HepG2 (cell line): ENCODE measurements around the gene HK2. TPM values are rescaled to one million over a fixed set of nuclear protein-coding genes. Genes with fewer than 3 reads are reported as not detected.
A peak's percentile ranks its signal among the peaks of the same experiment; 100 is the strongest.

Experiments used
- ARNT2 ChIP-seq: sonication (generic); formaldehyde crosslinking; IDR thresholded peaks from 2 replicates; pipeline ENCODE4 v1.8.0; 2022; ENCODE audit warnings: mild to moderate bottlenecking, low read depth, missing genetic modification reagents, moderate library complexity
- ERF ChIP-seq: IDR thresholded peaks from 2 replicates; pipeline ENCODE4 v1.6.1; 2018; ENCODE audit warnings: missing biosample characterization, missing genetic modification reagents
- FOSL2 ChIP-seq: sonication (generic); formaldehyde crosslinking; IDR thresholded peaks from 2 replicates; pipeline ENCODE4 v1.4.0; 2020; ENCODE audit warnings: missing genetic modification reagents
- GZF1 ChIP-seq: sonication (generic); formaldehyde crosslinking; IDR thresholded peaks from 2 replicates; pipeline ENCODE4 v1.5.1; 2020; ENCODE audit warnings: mild to moderate bottlenecking, missing genetic modification reagents
- HHEX ChIP-seq: IDR thresholded peaks from 2 replicates; pipeline ENCODE4 v1.6.1; 2016; ENCODE audit warnings: control low read depth
- KAT8 ChIP-seq: IDR thresholded peaks from 2 replicates; pipeline ENCODE4 v1.6.1; 2016; ENCODE audit warnings: missing genetic modification reagents, missing compliant biosample characterization
- KDM1A ChIP-seq: IDR thresholded peaks from 2 replicates; pipeline ENCODE4 v1.6.1; 2016; ENCODE audit warnings: missing compliant biosample characterization
- PBX3 ChIP-seq: sonication (generic); formaldehyde crosslinking; IDR thresholded peaks from 2 replicates; pipeline ENCODE4 v1.8.1; 2023; ENCODE audit warnings: missing genetic modification reagents, inconsistent platforms, borderline replicate concordance
- PHF20 ChIP-seq: sonication (generic); formaldehyde crosslinking; IDR thresholded peaks from 2 replicates; pipeline ENCODE4 v1.5.0; 2020; ENCODE audit warnings: mild to moderate bottlenecking, missing genetic modification reagents
- PHF8 ChIP-seq: sonication (generic); formaldehyde crosslinking; IDR thresholded peaks from 2 replicates; pipeline ENCODE4 v1.5.0; 2020; ENCODE audit warnings: missing genetic modification reagents
- RARA ChIP-seq: IDR thresholded peaks from 2 replicates; pipeline ENCODE4 v1.6.1; 2016; ENCODE audit warnings: missing genetic modification reagents, missing compliant biosample characterization
- TSC22D2 ChIP-seq: sonication (generic); formaldehyde crosslinking; IDR thresholded peaks from 2 replicates; pipeline ENCODE4 v1.5.1; 2020; ENCODE audit warnings: missing genetic modification reagents, mild to moderate bottlenecking, borderline replicate concordance
- U2AF1 ChIP-seq: fragments of 200-400 bp; formaldehyde crosslinking; optimal IDR thresholded peaks from 2 replicates; pipeline ENCODE3; 2017; ENCODE audit warnings: mild to moderate bottlenecking, low read depth, low read length
- ZBTB20 ChIP-seq: sonication (generic); formaldehyde crosslinking; IDR thresholded peaks from 2 replicates; pipeline ENCODE4 v1.8.1; 2023; ENCODE audit warnings: missing genetic modification reagents, low read depth, mild to moderate bottlenecking, borderline replicate concordance
- ZBTB39 ChIP-seq: sonication (generic); formaldehyde crosslinking; IDR thresholded peaks from 2 replicates; pipeline ENCODE4 v1.5.0; 2020; ENCODE audit warnings: missing genetic modification reagents
- ZNF484 ChIP-seq: sonication (generic); formaldehyde crosslinking; IDR thresholded peaks from 2 replicates; pipeline ENCODE4 v1.5.1; 2020; ENCODE audit warnings: mild to moderate bottlenecking, low read depth, missing genetic modification reagents, borderline replicate concordance
- ZNF564 ChIP-seq: sonication (generic); formaldehyde crosslinking; IDR thresholded peaks from 2 replicates; pipeline ENCODE4 v1.8.1; 2023; ENCODE audit warnings: mild to moderate bottlenecking, missing genetic modification reagents
- ZNF687 ChIP-seq: sonication (generic); formaldehyde crosslinking; IDR thresholded peaks from 2 replicates; pipeline ENCODE4 v1.5.1; 2020; ENCODE audit warnings: mild to moderate bottlenecking, missing genetic modification reagents, moderate library complexity
- ZSCAN12 ChIP-seq: sonication (generic); formaldehyde crosslinking; IDR thresholded peaks from 2 replicates; pipeline ENCODE4 v1.9.0; 2021; ENCODE audit warnings: mild to moderate bottlenecking, missing genetic modification reagents
- polyA plus RNA-seq, 8 experiments: library from polyadenylated mRNA; depleted of rRNA in 3 of 8; stranded (reverse) in 7 of 8; unstranded in 1 of 8; fragments of >200 nt; fragmentation: Illumina TruSeq in 4 of 8; extraction: Trizol in 4 of 8; gene quantifications; 2 replicates each; pipeline versions ENCODE4 v1.2.1 to v1.2.3, GENCODE V29; 2011 to 2016; ENCODE audit warnings: low read depth in 4 of 8, missing spikeins in 1 of 8, mixed read lengths in 1 of 8; ENCODE audit not compliant: insufficient read depth in 1 of 8
- total RNA-seq, 5 experiments: library from RNA; depleted of rRNA; stranded (reverse); fragments of >200 nt; fragmentation: Illumina TruSeq; extraction: Trizol; gene quantifications; 2 replicates each; pipeline ENCODE4 v1.2.3, GENCODE V29; 2016; ENCODE audit warnings: low read depth in 1 of 5
- TF ChIP-seq, protein P1 (sequence below): sonication (generic); formaldehyde crosslinking; IDR thresholded peaks from 2 replicates; pipeline ENCODE4 v1.4.0; 2020; ENCODE audit warnings: missing genetic modification reagents

HK2 gene
- total and polyA plus RNA-seq, 2 of the 13 experiments (the other 11 are each of a cell fraction or from before 2014, with no cell fraction given), result 13.2 to 101 TPM

GRCh38 chr2:74833418-74834233 is at the start of gene HK2 (continued):
- TF ChIP-seq ZNF484 (CRISPR knock-in tag), result no peak
- TF ChIP-seq, protein P1, sequence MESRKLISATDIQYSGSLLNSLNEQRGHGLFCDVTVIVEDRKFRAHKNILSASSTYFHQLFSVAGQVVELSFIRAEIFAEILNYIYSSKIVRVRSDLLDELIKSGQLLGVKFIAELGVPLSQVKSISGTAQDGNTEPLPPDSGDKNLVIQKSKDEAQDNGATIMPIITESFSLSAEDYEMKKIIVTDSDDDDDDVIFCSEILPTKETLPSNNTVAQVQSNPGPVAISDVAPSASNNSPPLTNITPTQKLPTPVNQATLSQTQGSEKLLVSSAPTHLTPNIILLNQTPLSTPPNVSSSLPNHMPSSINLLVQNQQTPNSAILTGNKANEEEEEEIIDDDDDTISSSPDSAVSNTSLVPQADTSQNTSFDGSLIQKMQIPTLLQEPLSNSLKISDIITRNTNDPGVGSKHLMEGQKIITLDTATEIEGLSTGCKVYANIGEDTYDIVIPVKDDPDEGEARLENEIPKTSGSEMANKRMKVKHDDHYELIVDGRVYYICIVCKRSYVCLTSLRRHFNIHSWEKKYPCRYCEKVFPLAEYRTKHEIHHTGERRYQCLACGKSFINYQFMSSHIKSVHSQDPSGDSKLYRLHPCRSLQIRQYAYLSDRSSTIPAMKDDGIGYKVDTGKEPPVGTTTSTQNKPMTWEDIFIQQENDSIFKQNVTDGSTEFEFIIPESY (CRISPR knock-in tag), result no peak; the same call in 1 of the 2 replicates
- TF ChIP-seq PBX3, result 0 out of 2 replicates have a peak, but pooled peaks have one; percentile 38
- TF ChIP-seq ARNT2 (CRISPR knock-in tag), result 0 out of 2 replicates have a peak, but pooled peaks have one; percentile 39
- peak; percentile 31; the same call in 1 of the 2 replicates for TF ChIP-seq ERF
- TF ChIP-seq U2AF1, result peak; percentile 41
- peak; percentile 64 for TF ChIP-seq KAT8 (CRISPR knock-in tag)
- TF ChIP-seq ZNF687 (CRISPR knock-in tag), result peak; percentile 86
- no peak for TF ChIP-seq GZF1 (CRISPR knock-in tag)
- TF ChIP-seq ZSCAN12 (CRISPR knock-in tag), result peak; percentile 72
- no peak; the same call in none of the 2 replicates for TF ChIP-seq PHF20 (CRISPR knock-in tag)
- no peak for TF ChIP-seq ZBTB39 (CRISPR knock-in tag)
- TF ChIP-seq ZBTB20, result peak; percentile 22; the same call in 1 of the 2 replicates
- TF ChIP-seq TSC22D2 (CRISPR knock-in tag), result no peak
- TF ChIP-seq ZNF564 (CRISPR knock-in tag), result 0 out of 2 replicates have a peak, but pooled peaks have one; percentile 42
- no peak for TF ChIP-seq KDM1A (CRISPR knock-in tag)
- TF ChIP-seq PHF8, result no peak; the same call in 1 of the 2 replicates
- TF ChIP-seq HHEX (CRISPR knock-in tag), result no peak
- peak; percentile 18; the same call in 1 of the 2 replicates for TF ChIP-seq RARA (CRISPR knock-in tag)
- peak; percentile 29; the same call in 1 of the 2 replicates for TF ChIP-seq FOSL2 (CRISPR knock-in tag)
